IPS-18a (cell line): ENCODE results near the gene DPP7.

Source experiments
- H3K27ac ChIP-seq: one replicate; pipeline ENCODE4 v1.5.1; 2013; ENCODE audit warnings: low read length
- H3K27me3 ChIP-seq: one replicate; pipeline ENCODE4 v1.6.1; 2013; ENCODE audit warnings: mild to moderate bottlenecking, low read length; ENCODE audit not compliant: control insufficient read depth, insufficient read depth
- H3K36me3 ChIP-seq: one replicate; pipeline ENCODE4 v1.6.1; 2013; ENCODE audit warnings: low read depth, low read length; ENCODE audit not compliant: control insufficient read depth
- H3K4me1 ChIP-seq: one replicate; pipeline ENCODE4 v1.6.1; 2013; ENCODE audit warnings: low read depth, low read length; ENCODE audit not compliant: control insufficient read depth
- H3K4me3 ChIP-seq: one replicate; pipeline ENCODE4 v1.5.1; 2013; ENCODE audit warnings: low read length
- H3K9ac ChIP-seq: one replicate; pipeline ENCODE4 v1.6.1; 2013; ENCODE audit warnings: mild to moderate bottlenecking, low read length, moderate library complexity
- H3K9me3 ChIP-seq: one replicate; pipeline ENCODE4 v1.6.1; 2013; ENCODE audit warnings: low read depth, low read length; ENCODE audit not compliant: control insufficient read depth

The DPP7 gene

GRCh38 chr9:137114613-137115393, at the start of gene DPP7:
Gene DPP7 (minus strand): TSS chr9:137114733. CDS start chr9:137114713, 20 bp downstream.
- Histone ChIP-seq H3K9ac (no peak within 1 kb of the TSS), H3K4me1 (no peaks in the 10 kb centered on the region), H3K27me3 (peaks cover 23% of the 10 kb centered on the region), H3K4me3 (peak within 1 kb of the TSS; percentile 16), H3K9me3 (no peaks in the 10 kb centered on the region), H3K27ac (no peak within 1 kb of the TSS), H3K36me3 (no peaks in the 10 kb centered on the region)

- Histone ChIP-seq H3K27ac (no peak overlapping the region), H3K4me3 (no peak overlapping the region), H3K27me3 (peaks cover 99% of the 10 kb centered on the region), H3K9ac (no peak overlapping the region), H3K36me3 (no peaks in the 10 kb centered on the region), H3K4me1 (no peaks in the 10 kb centered on the region), H3K9me3 (no peaks in the 10 kb centered on the region)
Observed at GRCh38 chr9:137163805-137164204, 49.3 kb upstream of the DPP7 start.

DNA sequence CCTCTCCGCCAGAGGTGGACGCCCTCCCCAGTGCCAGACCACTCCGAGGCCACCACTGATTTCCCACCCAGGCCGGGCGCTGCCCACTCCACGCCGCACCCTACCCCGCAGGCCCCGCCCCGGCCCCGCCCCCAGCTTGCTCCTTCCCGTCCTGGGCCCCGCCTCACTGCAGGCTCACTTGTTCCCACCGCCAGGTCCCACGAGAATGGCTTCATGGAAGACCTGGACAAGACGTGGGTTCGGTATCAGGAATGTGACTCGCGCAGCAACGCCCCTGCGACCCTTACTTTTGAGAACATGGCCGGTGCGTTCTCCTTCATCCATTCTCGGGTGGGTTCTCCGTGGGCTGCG, 48.8 kb upstream of the DPP7 start:
- no peaks in the 10 kb centered on the region for H3K4me1 ChIP-seq
- H3K27me3 ChIP-seq, result peaks cover 99% of the 10 kb centered on the region
- H3K9me3 ChIP-seq, result no peaks in the 10 kb centered on the region
- peak overlapping the region; percentile 43 for H3K4me3 ChIP-seq
- no peak overlapping the region for H3K27ac ChIP-seq
- H3K9ac ChIP-seq, result no peak overlapping the region
- no peaks in the 10 kb centered on the region for H3K36me3 ChIP-seq

DNA sequence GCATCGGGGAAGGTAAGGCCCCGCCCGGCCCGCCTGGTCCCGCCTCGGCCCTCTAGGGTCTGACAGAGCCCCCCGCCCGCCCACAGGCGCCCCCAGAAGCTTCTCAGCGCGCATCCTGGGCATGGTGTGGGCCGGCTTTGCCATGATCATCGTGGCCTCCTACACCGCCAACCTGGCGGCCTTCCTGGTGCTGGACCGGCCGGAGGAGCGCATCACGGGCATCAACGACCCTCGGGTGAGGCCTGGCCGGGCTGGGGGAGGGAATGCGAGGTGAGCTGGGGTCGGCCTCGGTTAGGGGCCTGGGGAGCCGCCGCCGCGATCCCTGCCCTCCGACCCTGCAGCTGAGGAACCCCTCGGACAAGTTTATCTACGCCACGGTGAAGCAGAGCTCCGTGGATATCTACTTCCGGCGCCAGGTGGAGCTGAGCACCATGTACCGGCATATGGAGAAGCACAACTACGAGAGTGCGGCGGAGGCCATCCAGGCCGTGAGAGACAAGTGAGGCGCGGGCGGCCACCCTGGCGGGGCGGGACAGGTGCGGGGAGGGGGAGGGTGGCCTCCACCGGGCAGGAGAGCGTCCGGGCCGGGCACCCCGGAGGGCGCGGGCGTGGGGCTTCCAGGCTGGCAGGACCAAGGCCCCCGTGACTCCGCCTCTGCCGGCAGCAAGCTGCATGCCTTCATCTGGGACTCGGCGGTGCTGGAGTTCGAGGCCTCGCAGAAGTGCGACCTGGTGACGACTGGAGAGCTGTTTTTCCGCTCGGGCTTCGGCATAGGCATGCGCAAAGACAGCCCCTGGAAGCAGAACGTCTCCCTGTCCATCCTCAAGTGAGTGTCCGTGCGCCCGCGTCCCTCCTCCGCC, 48.2 kb upstream of the DPP7 start:
- Histone ChIP-seq H3K27ac (no peak overlapping the region), H3K4me3 (peak overlapping the region; percentile 43), H3K4me1 (no peaks in the 10 kb centered on the region), H3K27me3 (peaks cover 99% of the 10 kb centered on the region), H3K9ac (no peak overlapping the region), H3K36me3 (no peaks in the 10 kb centered on the region), H3K9me3 (no peaks in the 10 kb centered on the region)

DNA sequence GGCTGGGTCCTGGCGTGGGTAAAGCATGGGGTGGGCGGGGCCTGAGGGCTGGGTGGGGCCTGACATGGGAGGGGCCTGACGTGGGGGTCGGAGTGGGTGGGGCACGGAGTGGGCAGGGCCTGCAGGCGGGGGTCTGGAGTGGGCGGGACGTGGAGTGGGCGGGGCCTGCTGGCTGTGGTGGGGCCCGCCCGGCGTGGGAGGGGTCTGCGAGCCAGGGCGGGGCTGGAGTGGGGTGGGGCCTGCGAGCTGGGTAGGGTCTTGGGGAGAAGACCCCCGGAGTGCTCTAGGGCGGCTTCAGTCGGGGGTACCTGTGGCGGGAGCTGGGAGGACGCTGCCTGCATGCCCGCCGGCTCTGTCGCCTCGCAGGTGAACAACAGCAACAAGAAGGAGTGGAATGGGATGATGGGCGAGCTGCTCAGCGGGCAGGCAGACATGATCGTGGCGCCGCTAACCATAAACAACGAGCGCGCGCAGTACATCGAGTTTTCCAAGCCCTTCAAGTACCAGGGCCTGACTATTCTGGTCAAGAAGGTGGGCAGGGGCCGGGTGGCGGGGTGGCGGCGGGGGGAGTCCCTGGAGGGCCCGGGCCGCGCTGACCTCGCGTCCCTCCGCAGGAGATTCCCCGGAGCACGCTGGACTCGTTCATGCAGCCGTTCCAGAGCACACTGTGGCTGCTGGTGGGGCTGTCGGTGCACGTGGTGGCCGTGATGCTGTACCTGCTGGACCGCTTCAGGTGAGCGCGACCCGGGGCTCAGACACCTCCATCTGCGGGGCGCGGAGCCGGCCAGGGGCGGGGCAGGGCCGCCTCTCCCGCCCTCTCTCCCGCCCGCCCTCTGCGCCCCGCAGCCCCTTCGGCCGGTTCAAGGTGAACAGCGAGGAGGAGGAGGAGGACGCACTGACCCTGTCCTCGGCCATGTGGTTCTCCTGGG, 47.3 kb upstream of the DPP7 start:
- H3K4me1 ChIP-seq, result no peaks in the 10 kb centered on the region

GRCh38 chr9:137160716-137161557, 46.4 kb upstream of the DPP7 start:
- no peak overlapping the region for H3K4me3 ChIP-seq
- no peaks in the 10 kb centered on the region for H3K36me3 ChIP-seq
- H3K9ac ChIP-seq, result no peak overlapping the region
- no peaks in the 10 kb centered on the region for H3K9me3 ChIP-seq
- H3K4me1 ChIP-seq, result no peaks in the 10 kb centered on the region
- no peak overlapping the region for H3K27ac ChIP-seq
- peaks cover 89% of the 10 kb centered on the region for H3K27me3 ChIP-seq

More for the DNA sequence above, 47.3 kb upstream of the DPP7 start:
- no peak overlapping the region for H3K27ac ChIP-seq
- H3K9ac ChIP-seq, result no peak overlapping the region
- H3K9me3 ChIP-seq, result no peaks in the 10 kb centered on the region
- no peaks in the 10 kb centered on the region for H3K36me3 ChIP-seq
- peaks cover 98% of the 10 kb centered on the region for H3K27me3 ChIP-seq
- peak overlapping the region; percentile 43 for H3K4me3 ChIP-seq

DNA sequence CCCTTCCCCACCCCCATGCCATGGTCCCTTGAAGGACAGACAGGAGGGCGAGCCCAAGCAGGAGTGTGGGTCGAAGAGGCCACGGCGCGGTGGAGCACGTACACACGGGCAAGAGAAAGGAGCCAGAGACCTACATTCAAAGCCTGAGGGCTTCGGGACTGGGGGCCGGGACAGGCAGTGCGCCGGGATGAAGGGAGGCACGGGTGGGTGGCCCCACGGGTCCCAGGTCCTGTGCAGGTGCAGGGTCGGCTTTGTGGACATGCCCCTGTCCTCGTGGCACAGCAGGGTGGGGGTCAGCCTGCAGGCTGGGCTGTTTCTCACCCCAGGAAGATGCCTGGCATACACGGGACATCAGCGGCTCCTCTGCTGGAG, 45.5 kb upstream of the DPP7 start:
- Histone ChIP-seq H3K4me1 (no peaks in the 10 kb centered on the region), H3K9ac (no peak overlapping the region), H3K9me3 (no peaks in the 10 kb centered on the region), H3K27me3 (peaks cover 80% of the 10 kb centered on the region), H3K36me3 (no peaks in the 10 kb centered on the region), H3K27ac (no peak overlapping the region), H3K4me3 (no peak overlapping the region)

DNA sequence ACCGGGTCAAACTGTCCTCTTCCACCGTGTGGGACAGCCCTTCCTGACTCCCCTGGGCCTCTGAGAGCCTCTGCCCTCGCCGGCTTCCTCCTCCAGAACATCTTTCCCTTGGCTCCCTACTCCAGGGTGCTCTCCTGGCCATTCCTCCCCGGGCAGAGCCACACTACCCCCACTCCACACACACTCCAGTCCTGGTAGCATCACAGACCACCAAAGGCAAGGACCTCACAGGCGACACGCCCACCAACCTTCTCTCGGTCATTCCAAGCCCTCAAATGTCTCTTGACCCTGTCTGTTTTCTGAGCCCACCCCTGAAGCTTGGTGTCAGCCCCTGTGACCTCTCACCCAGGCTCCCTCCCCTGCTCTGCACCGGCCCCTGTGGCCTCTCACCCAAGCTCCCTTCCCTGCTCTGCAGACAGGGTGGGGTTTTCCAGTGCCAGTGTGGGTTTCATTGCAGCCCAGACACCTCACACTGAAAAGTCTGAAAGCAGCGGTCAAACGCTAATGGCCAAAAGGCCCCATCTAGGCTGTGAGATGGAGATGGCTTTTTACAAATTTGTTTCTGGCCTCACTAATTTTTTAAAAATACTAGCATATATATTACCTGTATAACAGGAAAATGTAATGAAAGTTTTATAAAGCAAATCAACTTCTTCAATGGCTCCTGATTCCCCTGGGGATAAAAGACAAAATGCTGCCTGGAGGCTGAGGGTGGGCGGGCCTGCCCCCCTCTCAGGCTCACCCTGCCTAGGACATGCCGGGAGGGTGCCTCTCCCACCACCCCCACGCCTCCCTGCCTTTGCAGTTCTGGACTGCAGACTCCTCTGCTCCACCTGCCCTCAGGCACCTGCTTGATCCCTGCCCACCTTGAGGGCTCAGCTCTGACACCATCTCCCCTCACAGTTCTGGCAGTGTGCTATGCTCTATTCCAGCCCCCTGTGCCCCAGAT, 44.8 kb upstream of the DPP7 start:
- Histone ChIP-seq H3K27me3 (peaks cover 73% of the 10 kb centered on the region), H3K9ac (no peak overlapping the region), H3K27ac (no peak overlapping the region), H3K36me3 (no peaks in the 10 kb centered on the region), H3K9me3 (no peaks in the 10 kb centered on the region), H3K4me1 (no peaks in the 10 kb centered on the region), H3K4me3 (no peak overlapping the region)

DNA sequence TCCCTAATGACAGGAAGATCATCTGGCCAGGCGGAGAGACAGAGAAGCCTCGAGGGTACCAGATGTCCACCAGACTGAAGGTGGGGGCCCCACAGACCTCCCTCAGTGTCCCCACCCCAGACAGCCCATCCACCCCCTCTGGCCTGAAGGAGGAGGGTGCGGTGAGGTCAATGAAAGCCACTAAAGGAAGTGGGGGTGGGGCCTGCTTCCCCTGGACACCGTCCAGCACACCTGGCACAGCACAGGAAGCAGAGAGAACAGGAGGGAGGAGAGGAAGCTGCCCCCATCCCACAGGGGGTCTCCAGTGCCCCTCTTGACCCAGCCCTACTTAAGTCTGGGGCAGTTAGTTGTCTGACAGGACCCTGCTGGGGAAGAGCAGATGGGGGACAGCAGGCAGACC, 44.1 kb upstream of the DPP7 start:
- no peak overlapping the region for H3K27ac ChIP-seq
- H3K4me1 ChIP-seq, result no peaks in the 10 kb centered on the region
- no peak overlapping the region for H3K9ac ChIP-seq
- H3K9me3 ChIP-seq, result no peaks in the 10 kb centered on the region
- H3K4me3 ChIP-seq, result no peak overlapping the region
- peaks cover 66% of the 10 kb centered on the region for H3K27me3 ChIP-seq
- H3K36me3 ChIP-seq, result no peaks in the 10 kb centered on the region
